GM06990 (cell line): ENCODE results near the gene STEAP3.

ENCODE experiments used
- DNase-seq: peaks from one replicate; pipeline ENCODE4 v3.0.0-alpha.2; 2011; ENCODE audit not compliant: insufficient read length; ENCODE audit errors: extremely low read depth
- H3K27me3 ChIP-seq: replicated peaks from 2 replicates; pipeline ENCODE4 v1.6.0; 2011; ENCODE audit warnings: low read length; ENCODE audit not compliant: control insufficient read depth, insufficient read depth
- H3K36me3 ChIP-seq: 2 replicates; pipeline ENCODE4 v1.5.1; 2011; ENCODE audit warnings: low read length; ENCODE audit not compliant: control insufficient read depth, insufficient read depth
- H3K4me3 ChIP-seq: replicated peaks from 2 replicates; pipeline ENCODE4 v1.5.1; 2011; ENCODE audit warnings: low read depth, mild to moderate bottlenecking, control low read depth, low read length
- CTCF ChIP-seq: IDR thresholded peaks from 2 replicates; pipeline ENCODE4 v1.5.1; 2011; ENCODE audit warnings: low read length, control low read depth, mild to moderate bottlenecking, inconsistent platforms; ENCODE audit not compliant: insufficient read depth, poor library complexity, severe bottlenecking

Gene STEAP3

DNA sequence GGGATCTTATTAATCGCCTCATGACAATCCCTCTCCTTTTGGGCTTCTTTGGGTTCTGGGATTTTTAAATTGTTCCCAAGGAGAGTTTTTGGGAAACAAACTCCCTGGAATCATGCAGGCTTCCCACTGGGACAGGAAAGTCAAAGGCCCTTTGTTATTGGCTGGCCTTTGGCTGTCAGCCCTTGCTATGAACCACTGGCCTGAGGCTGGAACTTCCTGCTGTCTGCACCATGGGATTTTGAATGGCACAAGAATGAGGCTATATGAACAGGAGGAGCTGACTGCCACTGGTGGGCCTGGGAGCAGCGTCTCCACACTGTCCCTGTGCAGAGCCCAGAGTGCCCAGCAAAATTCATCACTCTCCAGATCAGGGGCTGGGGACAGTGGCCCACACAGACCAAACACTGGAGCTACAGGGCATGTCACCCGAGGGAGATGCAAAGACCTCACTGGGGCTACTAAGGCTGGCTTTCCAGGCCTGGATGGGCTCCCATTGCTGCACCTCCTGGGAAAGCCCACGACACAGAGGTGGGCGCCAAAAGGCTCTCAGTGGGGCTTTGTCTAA lies 35.7 kb downstream of the STEAP3 start:
- no peak for DNase-seq
- no peak overlapping the region for H3K4me3 ChIP-seq
- no peaks in the 10 kb centered on the region for H3K27me3 ChIP-seq
- H3K36me3 ChIP-seq, result peaks cover 3% of the 10 kb centered on the region; the same call in 1 of the 2 replicates
- no peak for TF ChIP-seq CTCF

DNA sequence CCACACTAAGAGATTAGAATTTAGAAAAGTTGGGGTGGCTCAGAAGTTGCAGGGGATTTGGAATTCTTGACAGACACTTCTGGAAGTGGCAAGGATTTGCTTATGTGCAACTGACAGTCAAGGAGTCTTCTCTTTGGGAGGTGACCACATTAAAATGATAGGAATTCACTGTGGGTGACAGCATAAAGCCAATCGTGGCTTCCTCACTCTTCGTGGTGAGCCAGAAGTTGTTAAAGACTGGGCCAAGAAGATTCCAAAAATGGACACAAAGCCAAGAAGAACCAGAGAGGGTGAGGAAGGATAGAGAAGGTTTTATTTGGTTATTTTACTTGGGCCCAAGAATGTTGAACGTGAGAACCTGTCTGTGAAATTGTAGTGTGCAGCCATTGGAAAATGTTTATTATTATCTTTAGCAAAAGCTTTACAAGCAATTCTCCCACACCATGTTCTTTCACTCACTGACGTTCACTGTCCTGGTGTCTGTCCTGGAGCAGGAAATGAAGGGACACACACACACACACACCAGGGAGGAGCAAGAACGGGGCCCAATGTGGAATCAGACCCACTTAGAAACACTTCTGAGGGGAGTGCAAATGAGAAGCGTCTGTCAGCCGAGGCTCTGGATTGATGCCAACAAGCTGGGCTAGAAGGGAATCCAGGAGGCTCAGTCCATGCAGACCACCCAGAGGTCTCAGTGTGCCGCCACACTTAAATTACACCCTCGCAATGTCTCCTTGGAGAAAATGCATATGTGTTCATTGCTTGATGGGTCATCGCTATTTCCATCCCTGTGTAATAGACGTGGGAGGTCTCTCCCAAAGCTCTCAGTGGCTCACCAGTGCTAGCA lies 37.2 kb downstream of the STEAP3 start:
- no peak for DNase-seq
- H3K36me3 ChIP-seq, result peaks cover 2% of the 10 kb centered on the region; the same call in 1 of the 2 replicates
- no peak for TF ChIP-seq CTCF
- no peaks in the 10 kb centered on the region for H3K27me3 ChIP-seq
- H3K4me3 ChIP-seq, result no peak overlapping the region

GRCh38 chr2:119261493-119262225 lies 38.0 kb downstream of the STEAP3 start:
- Histone ChIP-seq H3K36me3 (no peaks in the 10 kb centered on the region; the same call in 1 of the 2 replicates), H3K27me3 (no peaks in the 10 kb centered on the region)
- TF ChIP-seq CTCF, result no peak

DNA sequence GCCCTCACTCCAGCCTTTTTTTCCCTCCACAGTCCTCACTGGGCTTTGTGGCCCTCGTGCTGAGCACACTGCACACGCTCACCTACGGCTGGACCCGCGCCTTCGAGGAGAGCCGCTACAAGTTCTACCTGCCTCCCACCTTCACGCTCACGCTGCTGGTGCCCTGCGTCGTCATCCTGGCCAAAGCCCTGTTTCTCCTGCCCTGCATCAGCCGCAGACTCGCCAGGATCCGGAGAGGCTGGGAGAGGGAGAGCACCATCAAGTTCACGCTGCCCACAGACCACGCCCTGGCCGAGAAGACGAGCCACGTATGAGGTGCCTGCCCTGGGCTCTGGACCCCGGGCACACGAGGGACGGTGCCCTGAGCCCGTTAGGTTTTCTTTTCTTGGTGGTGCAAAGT lies 39.4 kb downstream of the STEAP3 start:
- H3K4me3 ChIP-seq, result no peak overlapping the region
- no peak for DNase-seq
- H3K27me3 ChIP-seq, result no peaks in the 10 kb centered on the region
- no peak for TF ChIP-seq CTCF
- no peaks in the 10 kb centered on the region; the same call in 1 of the 2 replicates for H3K36me3 ChIP-seq

More at GRCh38 chr2:119261493-119262225, 38.0 kb downstream of the STEAP3 start:
- H3K4me3 ChIP-seq, result no peak overlapping the region
- DNase-seq, result no peak

DNA sequence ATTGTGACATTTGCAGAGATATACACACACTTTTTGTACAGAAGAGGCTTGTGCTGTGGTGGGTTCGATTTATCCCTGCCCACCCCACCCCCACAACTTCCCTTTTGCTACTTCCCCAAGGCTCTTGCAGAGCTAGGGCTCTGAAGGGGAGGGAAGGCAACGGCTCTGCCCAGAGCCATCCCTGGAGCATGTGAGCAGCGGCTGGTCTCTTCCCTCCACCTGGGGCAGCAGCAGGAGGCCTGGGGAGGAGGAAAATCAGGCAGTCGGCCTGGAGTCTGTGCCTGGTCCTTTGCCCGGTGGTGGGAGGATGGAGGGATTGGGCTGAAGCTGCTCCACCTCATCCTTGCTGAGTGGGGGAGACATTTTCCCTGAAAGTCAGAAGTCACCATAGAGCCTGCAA lies 40.0 kb downstream of the STEAP3 start:
- H3K4me3 ChIP-seq, result no peak overlapping the region
- no peak for TF ChIP-seq CTCF
- H3K36me3 ChIP-seq, result no peaks in the 10 kb centered on the region; the same call in 1 of the 2 replicates
- no peaks in the 10 kb centered on the region for H3K27me3 ChIP-seq
- DNase-seq, result no peak
